Effector CD4-positive, alpha-beta T cell (primary cell): ENCODE measurements around the gene LEPROT.

ENCODE experiments used
- DNase-seq: peaks from one replicate; pipeline ENCODE4 v3.0.0-alpha.2; 2020

LEPROT gene

DNA sequence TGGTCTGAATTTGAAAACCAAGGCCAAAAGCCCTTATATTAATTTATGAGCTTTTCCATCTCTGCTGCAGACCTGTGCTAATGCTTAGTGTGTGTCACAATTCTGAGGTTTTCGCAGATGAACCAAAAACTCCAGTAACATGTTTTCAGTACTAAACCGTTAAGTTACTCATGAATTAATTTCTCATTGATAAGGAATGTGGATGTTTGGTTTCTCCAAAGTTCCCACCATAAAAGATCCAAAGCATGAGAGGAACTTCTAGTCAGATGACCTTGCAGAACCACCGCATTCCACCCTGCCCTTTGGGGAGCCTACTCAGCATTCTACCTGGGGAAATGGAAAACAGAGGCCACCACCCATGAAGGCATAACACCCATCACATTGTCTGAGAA, 7.5 kb upstream of the LEPROT start:
- DNase-seq, result no peak

- DNase-seq, result no peak
These were observed 5.9 kb upstream of the LEPROT start for GRCh38 chr1:65414538-65414937.

GRCh38 chr1:65416767-65417166, 3.7 kb upstream of the LEPROT start:
- no peak for DNase-seq

DNA sequence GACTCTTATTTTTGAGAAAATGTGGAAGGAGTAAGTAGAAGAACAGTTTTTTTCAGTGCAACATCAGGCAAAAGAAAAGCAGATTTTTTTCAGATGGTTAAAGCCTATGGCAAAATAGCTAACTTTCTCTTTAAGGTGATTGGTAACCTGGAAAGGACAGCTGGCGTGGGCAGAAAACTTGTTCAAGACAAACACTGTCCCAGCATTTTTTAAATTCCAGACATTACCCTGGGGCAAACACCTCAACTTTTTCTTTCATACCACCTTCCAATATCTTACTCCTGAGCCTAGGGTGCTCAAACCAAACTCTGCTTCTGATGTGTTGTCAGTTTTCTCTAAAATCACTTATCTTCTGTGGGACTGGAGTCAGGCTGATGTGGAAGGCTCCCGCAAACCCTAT, 2.7 kb upstream of the LEPROT start:
- no peak for DNase-seq

- DNase-seq, result no peak
These were observed 1.8 kb upstream of the LEPROT start for GRCh38 chr1:65418522-65419185.

GRCh38 chr1:65419681-65420589, 533 bp upstream of the LEPROT start:
- DNase-seq, result peak; percentile 96

DNA sequence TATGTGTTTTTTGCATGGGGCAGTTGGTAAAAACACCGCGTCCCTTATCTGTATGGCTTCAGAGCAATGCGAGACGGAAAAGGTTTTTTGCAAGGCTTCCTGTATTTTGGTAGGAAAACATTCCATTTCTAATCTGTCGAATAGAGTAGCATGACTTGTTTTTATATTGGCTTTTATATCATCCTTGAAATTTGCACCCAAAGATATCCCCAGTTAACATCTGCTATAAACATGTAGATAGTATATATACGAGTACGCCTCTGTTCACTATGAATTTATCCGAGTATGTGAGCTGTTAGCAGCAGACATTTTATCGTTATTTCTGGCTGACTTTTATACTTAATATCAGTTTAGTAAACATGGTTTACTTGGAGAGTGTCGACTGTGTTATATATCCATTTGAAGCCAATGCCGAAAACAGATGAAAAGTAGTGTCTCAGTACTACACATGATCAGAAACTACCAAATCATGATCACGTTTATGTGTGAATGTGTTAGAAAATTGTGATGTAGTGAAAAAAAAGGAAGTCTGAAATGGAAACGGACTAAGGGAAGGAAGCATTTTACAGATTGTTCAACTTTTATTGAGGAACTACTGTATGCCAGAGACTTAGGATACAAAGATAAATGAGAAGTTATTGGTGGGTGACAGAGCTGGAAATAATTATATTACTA, 1.0 kb downstream of the LEPROT start:
- no peak for DNase-seq

GRCh38 chr1:65422241-65423203, 2.1 kb downstream of the LEPROT start:
- no peak for DNase-seq

DNA sequence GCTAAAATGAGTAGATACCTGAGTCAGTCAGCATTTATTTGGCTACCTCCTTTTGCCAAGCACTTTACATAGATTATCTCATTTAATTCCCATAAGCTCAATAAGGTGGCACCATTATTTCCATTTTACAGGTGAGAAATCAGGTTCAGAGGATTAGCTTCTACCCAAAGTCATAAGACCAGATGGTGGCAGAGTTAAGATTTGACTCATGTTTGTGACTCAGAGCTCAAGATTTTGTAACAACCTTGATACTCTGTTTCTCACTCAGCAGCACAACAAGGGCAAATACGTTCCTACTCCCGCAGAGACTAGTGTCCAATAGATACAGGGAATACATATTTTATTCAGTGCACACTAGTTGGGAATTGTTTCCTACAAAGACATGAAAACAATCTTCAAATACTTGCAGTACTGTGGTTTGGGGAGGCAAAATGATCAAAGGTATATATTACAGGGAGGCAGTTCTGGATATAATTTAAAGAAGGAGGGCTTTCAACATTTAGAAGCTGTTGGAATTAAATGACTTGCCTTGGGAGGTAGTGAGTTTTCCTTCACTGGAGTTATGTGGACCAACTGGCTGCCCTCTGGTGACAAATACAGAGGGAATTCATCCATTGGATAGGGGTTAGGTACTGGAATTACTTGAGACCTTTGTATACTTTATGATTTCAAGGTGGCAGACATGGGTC, 3.6 kb downstream of the LEPROT start:
- DNase-seq, result no peak

GRCh38 chr1:65424573-65424889, 4.1 kb downstream of the LEPROT start:
- no peak for DNase-seq

GRCh38 chr1:65425006-65425405, 4.5 kb downstream of the LEPROT start:
- no peak for DNase-seq

GRCh38 chr1:65425697-65426096, 5.2 kb downstream of the LEPROT start:
- DNase-seq, result no peak

- DNase-seq, result no peak
These were observed 8.6 kb downstream of the LEPROT start for GRCh38 chr1:65429078-65429477.

DNA sequence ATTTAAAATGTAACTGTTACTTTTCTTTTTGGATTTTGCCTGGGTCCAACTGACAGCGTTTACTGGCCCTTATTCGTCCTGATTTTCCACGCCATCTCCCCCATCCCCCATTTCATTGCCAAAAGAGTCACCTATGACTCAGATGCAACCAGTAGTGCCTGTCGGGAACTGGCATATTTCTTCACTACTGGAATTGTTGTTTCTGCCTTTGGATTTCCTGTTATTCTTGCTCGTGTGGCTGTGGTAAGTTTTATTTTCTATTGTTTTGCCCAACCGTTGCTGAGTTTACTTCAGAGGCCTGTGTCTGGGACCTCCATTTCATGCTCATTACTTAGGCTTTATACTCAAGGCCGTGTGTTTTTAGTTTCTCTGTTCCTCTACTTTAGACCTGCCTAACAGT, 9.3 kb downstream of the LEPROT start:
- DNase-seq, result no peak

DNA sequence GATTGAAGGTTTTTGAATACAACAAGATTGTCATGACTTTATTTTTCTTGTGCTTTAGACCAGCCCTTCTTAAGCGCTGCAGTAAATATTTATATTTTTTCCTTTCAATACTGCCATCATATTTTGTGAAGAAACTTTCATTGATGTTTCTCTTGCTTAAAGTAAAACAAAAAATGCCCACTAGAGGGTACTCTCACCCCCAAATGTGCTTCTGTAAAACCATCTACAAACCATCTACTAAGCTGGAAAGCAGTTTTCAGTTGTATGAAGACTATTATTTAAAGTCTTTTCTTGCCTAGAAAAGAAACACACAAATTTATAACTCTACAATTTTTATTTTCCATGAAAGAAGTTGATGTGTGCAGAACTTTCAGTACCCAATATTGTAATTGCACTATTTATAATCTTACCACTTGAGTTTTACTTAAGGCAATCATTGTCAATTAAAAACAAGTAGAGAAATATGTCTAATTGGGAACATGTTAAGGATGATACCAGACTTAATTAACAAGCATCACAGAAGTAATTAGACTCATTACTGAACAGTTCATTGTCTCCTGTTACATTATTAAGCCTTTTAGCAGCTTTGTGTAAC, 10.7 kb downstream of the LEPROT start:
- DNase-seq, result no peak

DNA sequence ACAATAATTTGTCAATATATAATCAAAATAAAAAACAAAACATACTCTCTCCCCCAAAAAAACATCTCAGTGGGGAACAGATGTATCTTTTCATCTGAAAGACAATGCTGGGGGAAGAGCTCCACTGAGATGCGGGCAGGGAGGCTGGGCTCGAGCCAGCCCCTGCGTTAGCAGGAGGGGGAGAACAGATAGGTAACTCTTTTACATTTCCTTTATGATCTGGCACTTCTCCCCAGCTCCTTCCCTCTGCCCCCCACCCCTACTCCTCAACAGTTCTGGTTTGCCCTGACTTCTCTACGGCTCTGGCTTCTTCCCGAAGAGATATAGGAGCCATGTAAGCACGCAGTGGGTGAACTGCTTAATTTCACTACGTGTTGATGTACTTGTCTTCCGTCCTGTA, 12.4 kb downstream of the LEPROT start:
- no peak for DNase-seq

DNA sequence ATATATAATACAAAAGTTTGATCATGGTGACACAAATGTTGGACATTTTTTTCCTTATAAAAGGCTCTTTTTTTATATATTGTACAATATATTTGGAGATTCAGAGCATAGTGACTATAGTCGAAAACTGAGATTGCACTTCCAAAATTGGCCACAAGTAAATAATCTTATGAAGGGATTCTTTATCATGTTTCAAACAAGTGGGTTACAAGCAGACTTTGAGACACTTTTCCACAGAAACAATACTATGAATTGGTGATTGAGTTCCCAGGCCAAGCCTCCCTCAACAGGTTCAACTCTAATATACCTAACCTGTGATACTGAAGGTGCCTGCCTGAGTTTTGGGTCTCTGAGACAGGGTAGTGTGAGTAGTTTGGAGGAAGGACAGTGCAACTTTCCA, 13.8 kb downstream of the LEPROT start:
- DNase-seq, result no peak

DNA sequence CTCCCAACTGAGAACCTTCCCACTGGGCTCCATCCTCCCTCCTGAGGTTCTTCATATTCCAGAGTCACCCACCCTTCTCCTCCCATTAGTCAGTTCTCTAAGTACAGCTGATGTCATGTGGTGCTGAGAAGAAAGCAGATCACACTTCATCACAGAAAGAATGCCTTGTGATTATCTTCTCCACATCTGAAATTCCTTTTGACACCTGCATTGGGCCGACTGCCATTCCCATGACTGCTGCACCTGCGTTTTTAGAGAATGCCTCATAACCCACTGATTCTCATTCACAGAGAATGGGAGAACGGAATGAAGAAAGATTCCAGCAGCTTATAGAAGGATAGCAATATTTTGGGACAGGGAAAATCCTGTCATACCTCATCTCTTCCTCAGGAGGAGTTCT, 14.3 kb downstream of the LEPROT start:
- DNase-seq, result no peak

DNA sequence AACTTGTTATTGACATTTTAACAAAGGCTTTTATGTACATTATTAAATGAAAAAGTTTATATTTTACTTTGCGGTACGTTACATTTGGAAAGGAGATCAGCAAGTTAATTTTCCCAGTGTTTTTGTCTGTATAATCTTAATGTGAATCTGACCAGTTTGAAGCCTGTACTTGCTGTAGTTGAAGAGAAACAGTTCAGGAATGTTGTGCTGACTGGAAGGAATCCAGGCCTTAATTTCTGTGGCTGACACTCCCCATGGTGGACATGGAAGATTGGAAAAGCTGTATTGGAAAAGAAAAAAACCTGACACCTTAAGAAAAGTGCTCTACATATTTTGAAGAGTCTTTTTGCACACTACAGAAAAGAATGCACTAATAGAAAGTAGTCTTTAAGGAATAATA, 15.5 kb downstream of the LEPROT start:
- no peak for DNase-seq

DNA sequence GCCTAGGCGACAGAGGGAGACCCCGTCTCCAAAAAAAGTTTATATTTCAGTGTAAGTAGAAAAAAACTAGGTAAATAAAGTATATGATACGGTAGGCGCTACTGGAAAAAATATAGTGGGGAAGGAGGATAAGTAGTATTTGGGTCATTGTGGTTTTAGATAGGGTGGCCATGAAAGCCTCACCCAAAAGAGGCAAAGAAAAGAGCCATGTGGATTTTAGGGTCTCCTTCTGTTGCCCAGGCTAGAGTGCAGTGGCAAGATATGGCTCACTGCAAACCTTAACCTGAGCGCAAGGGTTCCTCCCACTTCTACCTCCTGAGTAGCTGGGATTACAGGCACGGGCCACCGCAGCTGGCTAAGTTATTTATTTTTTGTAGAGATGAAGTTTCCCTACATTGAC, 17.1 kb downstream of the LEPROT start:
- DNase-seq, result no peak

DNA sequence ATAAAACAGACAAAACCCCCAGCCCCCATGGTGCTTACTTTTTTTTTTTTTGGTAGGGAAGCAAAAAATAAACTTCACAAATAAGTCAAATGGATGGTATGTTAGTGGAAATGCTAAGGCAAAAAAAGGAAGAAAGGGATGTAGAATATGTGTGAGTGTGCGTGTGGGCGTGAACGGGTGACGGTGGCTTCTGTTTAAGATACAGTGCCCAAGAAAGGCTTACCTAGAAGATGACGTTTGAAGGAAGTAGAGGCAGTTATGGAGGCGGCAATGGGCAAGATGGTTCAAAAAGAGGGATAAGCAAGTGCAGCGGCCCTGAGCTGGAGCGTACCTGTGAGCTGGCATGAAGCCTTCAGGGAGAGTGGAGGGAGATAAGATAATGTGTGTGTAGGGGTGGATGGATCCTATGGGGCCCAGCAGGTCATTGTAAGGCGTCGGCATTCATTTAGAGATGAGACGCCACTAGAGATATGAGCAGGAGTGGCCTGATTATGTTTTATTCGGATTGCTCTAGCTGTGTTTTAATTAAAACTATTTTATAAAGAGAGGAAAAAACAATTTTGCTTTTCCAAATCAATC, 19.9 kb downstream of the LEPROT start:
- no peak for DNase-seq
